Transverse colon (tissue), 4 donors: ENCODE data around the gene PRKCB.

Experiments used
- CTCF ChIP-seq, 5 experiments: fragments of 200-600 bp in 3 of 5; fragments of 450-650 bp in 2 of 5; sonication (generic) in 3 of 5; IDR thresholded peaks; 1 replicate in 2 of 5; 2 replicates in 3 of 5; pipeline ENCODE4 v1.5.1; 2016 to 2017; ENCODE audit warnings: antibody characterized with exemption in 5 of 5, inconsistent platforms in 3 of 5, mild to moderate bottlenecking in 2 of 5, moderate library complexity in 1 of 5
- POLR2AphosphoS5 ChIP-seq, 3 donors: sonication (generic); formaldehyde crosslinking; IDR thresholded peaks; one replicate each; pipeline ENCODE4 v1.6.1; 2016; ENCODE audit warnings: antibody characterized with exemption in 3 of 3

- TF ChIP-seq POLR2AphosphoS5 (IDR thresholded peaks at IDR 0.05) (no peak), CTCF (IDR thresholded peaks at IDR 0.05) (no peak)
Observed at GRCh38 chr16:24013054-24013636, 177.4 kb downstream of the PRKCB start.
